HEK293 (cell line): Measurements from ENCODE around the gene PIP5KL1.

Source experiments
- CTCF ChIA-PET: fragments of 350-600 bp; formaldehyde crosslinking; extraction: SDS; loops from one replicate; lab custom pipeline; 2021; ENCODE audit warnings: antibody characterized with exemption; lab: Yijun Ruan, JAX
- POLR2A ChIA-PET: fragments of 300-600 bp; formaldehyde crosslinking; extraction: SDS; loops from one replicate; lab custom pipeline; 2020; ENCODE audit warnings: antibody characterized with exemption, inconsistent platforms; lab: Yijun Ruan, JAX
- H3K27ac ChIP-seq: fragments of 200-500 bp; sonication (Bioruptor generic); 2 replicates; pipeline ENCODE4 v1.5.1; 2014; ENCODE audit warnings: low read depth, low read length, control low read depth, inconsistent platforms; ENCODE audit errors: extremely low read depth
- H3K36me3 ChIP-seq, 2 experiments: fragments of 200-500 bp in 1 of 2; sonication (Bioruptor generic) in 1 of 2; 1 replicate in 1 of 2; 2 replicates in 1 of 2; pipeline ENCODE4 v1.5.1; 2014 to 2017; ENCODE audit warnings: inconsistent platforms in 2 of 2, low read length in 2 of 2; ENCODE audit not compliant: control insufficient read depth in 2 of 2, insufficient read depth in 1 of 2
- H3K4me1 ChIP-seq: fragments of 200-500 bp; sonication (Bioruptor generic); 2 replicates; pipeline ENCODE4 v1.5.1; 2014; ENCODE audit warnings: mild to moderate bottlenecking, low read length, inconsistent platforms; ENCODE audit not compliant: control insufficient read depth, insufficient read depth
- H3K4me3 ChIP-seq: 2 replicates; pipeline ENCODE4 v1.5.1; 2011; ENCODE audit warnings: low read depth, mild to moderate bottlenecking, control low read depth, low read length, moderate library complexity
- H3K9me3 ChIP-seq: fragments of 200-500 bp; sonication (Bioruptor generic); 2 replicates; pipeline ENCODE4 v1.5.1; 2014; ENCODE audit warnings: low read depth, low read length, inconsistent platforms; ENCODE audit not compliant: control insufficient read depth, insufficient read depth
- YY1 ChIP-seq: fragments of 450-650 bp; formaldehyde crosslinking; IDR thresholded peaks from 2 replicates; pipeline ENCODE4 v1.5.1; 2018; ENCODE audit warnings: missing biosample characterization, missing genetic modification characterization
- ZFHX2 ChIP-seq: fragments of 450-650 bp; formaldehyde crosslinking; conservative IDR thresholded peaks from 2 replicates; pipeline ENCODE4 v1.5.1; 2016; ENCODE audit warnings: missing biosample characterization, missing genetic modification characterization
- ZNF423 ChIP-seq: fragments of 450-650 bp; formaldehyde crosslinking; IDR thresholded peaks from 2 replicates; pipeline ENCODE4 v1.5.1; 2016; ENCODE audit warnings: missing biosample characterization, missing genetic modification characterization
- ZNF529 ChIP-seq: fragments of 450-650 bp; formaldehyde crosslinking; IDR thresholded peaks from 2 replicates; pipeline ENCODE4 v1.5.1; 2017; ENCODE audit warnings: missing genetic modification characterization, missing biosample characterization; ENCODE audit not compliant: insufficient replicate concordance
- ZNF747 ChIP-seq: fragments of 450-650 bp; formaldehyde crosslinking; IDR thresholded peaks from 2 replicates; pipeline ENCODE4 v1.5.1; 2016; ENCODE audit warnings: missing biosample characterization, missing genetic modification characterization

Gene PIP5KL1

DNA sequence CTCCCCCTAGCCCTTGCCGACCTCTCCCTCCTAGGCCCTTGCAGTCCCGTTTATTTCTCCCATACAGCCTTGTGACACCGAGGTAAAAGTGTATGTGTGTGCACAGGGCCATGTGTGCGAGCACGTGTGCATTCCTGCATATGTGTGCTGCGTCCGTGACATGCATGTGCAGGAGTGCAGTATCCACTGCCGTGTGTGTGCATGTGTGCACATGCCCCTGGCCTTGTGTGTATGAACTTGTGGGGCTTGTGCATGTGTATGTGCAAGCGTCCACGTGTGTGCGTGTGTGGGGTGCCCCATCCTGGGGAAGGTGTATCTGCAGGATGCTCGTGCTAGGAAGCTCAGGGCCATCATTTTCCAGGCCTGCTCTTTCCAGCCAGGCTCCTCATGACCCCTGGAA is 59.7 kb downstream of the PIP5KL1 start:
- Histone ChIP-seq H3K4me3 (no peak overlapping the region), H3K36me3 (peaks cover 0 to 57% of the 10 kb centered on the region in 2 experiments; a peak in 2 of 3 replicates), H3K27ac (no peak overlapping the region), H3K9me3 (no peaks in the 10 kb centered on the region), H3K4me1 (no peaks in the 10 kb centered on the region)
- TF ChIP-seq ZNF529 (tag by site-specific recombination) (no peak), ZNF747 (no peak), ZNF423 (tag by site-specific recombination) (no peak), YY1 (tag by site-specific recombination) (no peak), ZFHX2 (no peak)
- ChIA-PET CTCF (interaction anchor here (0.6 to 3.0 kb wide), 13 partner anchors 11 to 184 kb away, joined by 3 to 46 read pairs (median 6); partner anchors contain the start of genes CDK9, ST6GALNAC4 and TOR2A), POLR2A (interaction anchor here (1.5 kb wide), 1 partner anchor 28 kb away, joined by 3 read pairs; no protein-coding TSS in a partner anchor)
